ES-I3 (cell line): Measurements from ENCODE around the gene BAX.
A peak's percentile ranks its signal among the peaks of the same experiment; 100 is the strongest.

Experiments
- H3K36me3 ChIP-seq: 2 replicates; pipeline ENCODE4 v1.6.1; 2013; ENCODE audit warnings: mild to moderate bottlenecking, low read length, control low read depth, moderate library complexity; ENCODE audit not compliant: insufficient read depth
- H3K4me1 ChIP-seq: 2 replicates; pipeline ENCODE4 v1.6.1; 2013; ENCODE audit warnings: mild to moderate bottlenecking, control low read depth, low read length; ENCODE audit not compliant: insufficient read depth
- H3K9ac ChIP-seq: 2 replicates; pipeline ENCODE4 v1.6.1; 2013; ENCODE audit warnings: low read depth, mild to moderate bottlenecking, low read length, moderate library complexity
- H3K9me3 ChIP-seq: 2 replicates; pipeline ENCODE4 v1.6.1; 2013; ENCODE audit warnings: mild to moderate bottlenecking, low read length, moderate library complexity; ENCODE audit not compliant: control insufficient read depth, insufficient read depth

Gene BAX

DNA sequence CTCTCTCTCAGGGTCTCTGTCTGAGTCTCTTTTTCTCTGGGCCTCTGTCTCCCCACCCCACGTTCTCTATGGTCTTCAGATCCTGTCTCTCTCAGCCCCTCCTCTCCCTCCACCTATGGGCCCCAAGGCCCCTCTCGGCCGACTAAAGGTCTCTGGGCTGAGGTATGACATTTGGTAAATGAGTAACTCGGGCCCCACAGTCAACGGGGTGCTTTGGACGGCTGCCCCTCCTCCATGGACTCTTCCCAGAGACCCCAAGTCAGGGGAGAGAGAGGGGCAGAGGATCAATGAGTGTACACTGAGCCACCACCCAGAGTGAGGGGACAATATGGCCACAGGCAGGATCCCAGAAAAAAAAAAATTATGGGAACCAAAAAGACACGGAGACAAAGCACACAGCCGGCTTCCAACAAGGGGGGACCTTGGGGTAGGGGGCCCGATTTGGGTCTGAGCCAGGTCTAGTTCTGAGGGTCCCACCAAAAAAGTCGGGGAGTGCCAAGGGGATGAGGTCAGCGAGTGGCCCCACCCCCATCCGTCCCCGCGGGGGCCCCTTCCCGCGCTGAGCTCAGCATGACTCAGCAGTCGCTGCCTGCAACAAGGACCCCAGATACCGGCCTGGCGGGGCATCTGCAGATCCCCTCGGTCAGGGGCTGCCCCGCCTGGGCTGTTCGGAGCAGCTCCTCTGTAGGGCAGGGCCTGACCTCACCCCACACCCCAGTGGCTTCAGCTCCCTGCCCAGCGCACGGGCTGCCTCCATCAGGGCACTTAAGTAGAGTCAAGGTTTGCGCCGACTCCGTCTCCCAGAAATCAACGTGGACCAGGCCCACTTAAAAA lies 8.9 kb downstream of the BAX start:
- H3K36me3 ChIP-seq: peaks cover 9% of the 10 kb centered on the region
- H3K9me3 ChIP-seq: peaks cover 4% of the 10 kb centered on the region; the same call in 1 of the 2 replicates
- H3K4me1 ChIP-seq: peaks cover 7% of the 10 kb centered on the region; the same call in 1 of the 2 replicates
- H3K9ac ChIP-seq: peak overlapping the region; percentile 94

DNA sequence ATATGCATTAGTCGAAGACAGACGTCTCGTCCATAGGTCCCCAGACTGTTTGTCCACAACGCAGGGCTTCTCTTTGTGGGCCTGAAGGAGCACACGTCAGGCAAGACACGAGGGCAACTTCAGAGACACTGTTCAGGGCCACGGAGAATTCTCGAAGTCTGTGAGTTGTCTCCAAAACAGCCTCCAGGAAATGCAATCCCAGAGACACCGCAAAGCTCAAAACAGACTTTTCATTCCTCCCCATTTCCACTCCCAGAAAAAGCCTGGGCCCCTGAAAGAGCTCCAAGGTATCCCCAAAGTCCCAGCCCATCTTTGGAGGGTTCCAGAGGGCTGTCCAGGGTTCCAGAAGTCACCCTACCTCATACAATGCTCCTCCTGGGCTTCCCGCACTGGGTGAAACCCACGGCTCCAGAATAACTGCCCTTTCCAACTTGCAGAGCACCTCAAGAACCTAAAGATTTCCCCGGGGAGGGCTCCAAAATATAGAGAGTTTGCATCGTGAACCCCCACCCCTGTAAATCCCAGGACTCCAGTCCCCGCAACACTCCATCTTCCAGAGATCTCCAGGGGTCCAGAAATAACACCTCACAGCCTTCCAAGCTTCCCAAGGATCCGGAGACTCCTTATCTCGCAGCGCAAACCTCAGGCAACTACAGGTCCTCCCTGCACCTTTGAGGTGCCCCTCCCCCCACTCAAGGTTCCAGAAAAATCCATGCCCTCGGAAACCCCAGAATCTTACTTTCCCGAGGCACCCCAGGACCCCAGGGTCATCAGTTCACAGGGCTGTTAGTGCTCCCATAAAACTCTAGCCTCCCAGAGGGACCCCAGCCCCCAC lies 9.7 kb downstream of the BAX start:
- H3K9ac ChIP-seq: peak overlapping the region; percentile 94
- peaks cover 4% of the 10 kb centered on the region; the same call in 1 of the 2 replicates for H3K9me3 ChIP-seq
- H3K36me3 ChIP-seq: peaks cover 9% of the 10 kb centered on the region
- peaks cover 7% of the 10 kb centered on the region; the same call in 1 of the 2 replicates for H3K4me1 ChIP-seq

GRCh38 chr19:48965040-48965805 lies 10.5 kb downstream of the BAX start, which contains the start of gene FTL:
TSS of gene FTL (plus strand) at chr19:48965309. CDS start at chr19:48965508, 199 bp downstream.
- Histone ChIP-seq H3K9ac (peak within 1 kb of the TSS; percentile 96), H3K36me3 (peaks cover 9% of the 10 kb centered on the region), H3K9me3 (peaks cover 4% of the 10 kb centered on the region; the same call in 1 of the 2 replicates), H3K4me1 (peaks cover 7% of the 10 kb centered on the region; the same call in 1 of the 2 replicates)

DNA sequence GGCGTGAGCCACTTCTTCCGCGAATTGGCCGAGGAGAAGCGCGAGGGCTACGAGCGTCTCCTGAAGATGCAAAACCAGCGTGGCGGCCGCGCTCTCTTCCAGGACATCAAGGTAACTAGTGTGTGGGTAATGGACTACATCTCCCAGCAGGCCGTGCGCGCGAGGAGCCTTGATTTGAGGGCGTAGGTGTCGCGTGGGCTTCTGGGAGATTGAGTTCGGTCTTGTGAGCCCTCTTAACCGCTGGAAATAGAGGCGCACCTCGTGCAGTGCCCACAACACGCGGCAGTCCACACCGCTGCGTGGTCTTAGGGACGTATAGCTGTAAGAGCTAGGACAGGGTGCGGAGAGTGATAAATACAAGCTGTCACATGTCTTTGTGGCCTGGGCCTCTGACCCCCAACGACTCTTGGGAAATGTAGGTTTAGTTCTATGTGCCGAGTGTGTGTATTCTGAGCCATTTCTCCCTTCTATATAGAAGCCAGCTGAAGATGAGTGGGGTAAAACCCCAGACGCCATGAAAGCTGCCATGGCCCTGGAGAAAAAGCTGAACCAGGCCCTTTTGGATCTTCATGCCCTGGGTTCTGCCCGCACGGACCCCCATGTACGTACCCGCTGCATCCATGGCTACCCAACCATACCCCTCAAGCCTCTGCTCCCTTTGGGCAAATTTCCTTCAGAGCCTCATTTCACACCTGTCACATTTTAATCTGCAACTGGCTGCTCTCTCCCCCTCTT lies 11.3 kb downstream of the BAX start:
- peaks cover 7% of the 10 kb centered on the region; the same call in 1 of the 2 replicates for H3K4me1 ChIP-seq
- H3K9me3 ChIP-seq: peaks cover 4% of the 10 kb centered on the region; the same call in 1 of the 2 replicates
- peak overlapping the region; percentile 96 for H3K9ac ChIP-seq
- peaks cover 9% of the 10 kb centered on the region for H3K36me3 ChIP-seq

DNA sequence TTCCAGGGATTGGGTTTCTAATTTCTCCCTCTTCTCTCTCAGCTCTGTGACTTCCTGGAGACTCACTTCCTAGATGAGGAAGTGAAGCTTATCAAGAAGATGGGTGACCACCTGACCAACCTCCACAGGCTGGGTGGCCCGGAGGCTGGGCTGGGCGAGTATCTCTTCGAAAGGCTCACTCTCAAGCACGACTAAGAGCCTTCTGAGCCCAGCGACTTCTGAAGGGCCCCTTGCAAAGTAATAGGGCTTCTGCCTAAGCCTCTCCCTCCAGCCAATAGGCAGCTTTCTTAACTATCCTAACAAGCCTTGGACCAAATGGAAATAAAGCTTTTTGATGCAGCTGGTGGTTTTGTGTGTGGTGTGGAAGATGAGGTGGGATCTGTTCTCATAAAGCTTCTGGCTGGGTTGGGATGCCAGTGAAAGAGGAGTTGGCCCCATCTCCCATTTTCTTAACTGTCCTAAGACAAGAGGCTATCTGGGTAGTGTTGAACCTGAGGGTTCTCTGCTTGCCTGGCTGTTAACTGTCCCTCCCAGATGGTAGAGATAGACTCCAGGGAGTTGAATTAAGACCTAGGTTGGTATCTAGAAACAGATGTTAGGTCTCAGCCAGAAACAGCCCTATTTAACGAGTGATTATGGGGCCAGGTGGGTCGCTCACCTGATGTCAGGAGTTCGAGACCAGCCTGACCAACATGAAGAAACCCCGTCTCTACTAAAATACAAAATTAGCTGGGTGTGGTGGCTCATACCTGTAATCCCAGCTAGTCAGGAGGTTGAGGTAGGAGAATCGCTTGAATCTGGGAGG lies 12.1 kb downstream of the BAX start:
- Histone ChIP-seq H3K9me3 (peaks cover 4% of the 10 kb centered on the region; the same call in 1 of the 2 replicates), H3K9ac (peak overlapping the region; percentile 96; the same call in 1 of the 2 replicates), H3K36me3 (peaks cover 9% of the 10 kb centered on the region), H3K4me1 (peaks cover 7% of the 10 kb centered on the region; the same call in 1 of the 2 replicates)

DNA sequence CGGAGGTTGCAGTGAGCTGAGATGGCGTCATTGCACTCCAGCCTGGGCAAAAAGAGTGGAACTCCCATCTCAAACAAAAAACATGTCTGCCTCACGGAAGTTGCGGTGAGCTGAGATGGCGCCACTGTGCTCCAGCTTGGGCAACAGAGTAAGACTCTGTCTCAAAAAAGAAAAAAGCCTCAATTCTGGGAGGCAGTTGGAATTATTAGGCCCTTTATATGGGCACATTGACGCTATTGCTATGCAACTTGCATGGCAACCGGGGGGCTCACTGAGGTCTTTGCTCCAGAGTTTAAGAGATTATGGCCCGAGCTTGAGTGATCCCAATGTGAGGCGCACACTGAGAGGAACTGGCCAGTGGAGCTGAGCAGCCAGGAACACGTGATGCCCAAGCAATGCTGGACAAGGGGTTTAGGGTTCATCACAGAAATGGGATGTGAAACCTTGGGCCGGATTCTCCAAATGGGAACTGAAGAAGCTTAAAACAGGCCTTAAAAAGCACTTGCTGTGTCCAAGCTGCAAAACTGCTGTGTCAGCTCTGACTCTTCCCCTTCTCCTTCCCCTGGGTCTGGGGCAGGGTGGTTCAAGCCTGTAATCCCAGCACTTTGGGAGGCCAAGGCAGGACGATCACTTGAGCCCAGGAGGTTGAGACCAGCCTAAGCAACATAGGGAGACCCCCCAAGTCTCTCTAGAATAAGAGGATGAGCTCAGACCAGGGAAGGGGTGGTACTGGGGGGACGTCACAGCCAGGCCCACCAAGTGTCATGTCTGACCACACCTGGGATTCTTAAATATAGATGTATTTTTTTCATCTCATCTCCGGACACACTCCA lies 12.9 kb downstream of the BAX start:
- Histone ChIP-seq H3K9ac (no peak overlapping the region), H3K36me3 (peaks cover 9% of the 10 kb centered on the region), H3K4me1 (no peaks in the 10 kb centered on the region; the same call in 1 of the 2 replicates), H3K9me3 (peaks cover 4% of the 10 kb centered on the region; the same call in 1 of the 2 replicates)

DNA sequence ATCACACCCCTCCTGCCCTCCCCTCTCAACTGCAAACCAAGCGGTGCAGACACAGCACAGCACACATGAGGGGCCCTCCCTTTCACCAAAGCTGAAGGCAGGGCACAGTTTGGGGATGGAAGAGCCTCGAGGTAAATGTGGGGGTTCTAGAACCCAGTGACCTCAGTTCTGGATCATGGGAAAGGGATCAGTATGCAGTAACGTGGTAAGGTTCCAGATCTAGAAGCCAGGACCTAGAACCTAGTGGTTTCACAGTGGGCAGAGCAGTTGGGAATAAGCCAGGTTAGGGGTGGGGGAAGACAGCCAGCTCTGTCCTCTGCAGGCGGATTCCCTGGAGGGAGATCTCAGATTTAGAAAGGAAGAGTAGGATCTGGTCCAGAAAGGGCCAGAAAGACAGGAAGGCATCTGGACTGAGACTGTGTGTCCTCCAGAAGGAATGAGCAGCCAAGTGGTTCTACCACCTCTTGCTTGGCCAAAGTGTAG lies 13.5 kb downstream of the BAX start:
- Histone ChIP-seq H3K9ac (no peak overlapping the region), H3K36me3 (peaks cover 9% of the 10 kb centered on the region), H3K4me1 (no peaks in the 10 kb centered on the region; the same call in 1 of the 2 replicates)

DNA sequence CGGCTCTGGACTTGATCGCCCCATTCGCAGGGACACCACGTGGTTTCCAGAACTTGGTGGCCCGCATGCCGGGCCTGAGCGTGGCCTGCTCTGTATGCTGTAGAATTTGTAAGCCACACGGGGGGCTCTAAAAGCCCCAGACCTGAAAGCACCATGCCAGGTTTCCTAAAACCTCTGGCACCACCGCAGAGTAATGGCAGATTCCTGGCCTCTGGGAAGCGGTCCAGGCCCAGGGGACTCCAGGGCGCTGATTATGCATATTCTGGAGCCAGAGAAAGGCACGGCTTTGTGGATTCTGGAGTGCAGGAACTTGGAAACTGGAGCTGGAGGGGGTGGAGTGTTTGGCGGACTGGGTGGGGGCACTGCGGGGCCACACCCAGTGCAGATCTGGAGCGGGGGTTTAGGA lies 14.1 kb downstream of the BAX start:
- Histone ChIP-seq H3K4me1 (no peaks in the 10 kb centered on the region; the same call in 1 of the 2 replicates), H3K9ac (no peak overlapping the region), H3K9me3 (peaks cover 4% of the 10 kb centered on the region; the same call in 1 of the 2 replicates), H3K36me3 (peaks cover 10% of the 10 kb centered on the region)

More for the DNA sequence above, 13.5 kb downstream of the BAX start:
- peaks cover 4% of the 10 kb centered on the region; the same call in 1 of the 2 replicates for H3K9me3 ChIP-seq

DNA sequence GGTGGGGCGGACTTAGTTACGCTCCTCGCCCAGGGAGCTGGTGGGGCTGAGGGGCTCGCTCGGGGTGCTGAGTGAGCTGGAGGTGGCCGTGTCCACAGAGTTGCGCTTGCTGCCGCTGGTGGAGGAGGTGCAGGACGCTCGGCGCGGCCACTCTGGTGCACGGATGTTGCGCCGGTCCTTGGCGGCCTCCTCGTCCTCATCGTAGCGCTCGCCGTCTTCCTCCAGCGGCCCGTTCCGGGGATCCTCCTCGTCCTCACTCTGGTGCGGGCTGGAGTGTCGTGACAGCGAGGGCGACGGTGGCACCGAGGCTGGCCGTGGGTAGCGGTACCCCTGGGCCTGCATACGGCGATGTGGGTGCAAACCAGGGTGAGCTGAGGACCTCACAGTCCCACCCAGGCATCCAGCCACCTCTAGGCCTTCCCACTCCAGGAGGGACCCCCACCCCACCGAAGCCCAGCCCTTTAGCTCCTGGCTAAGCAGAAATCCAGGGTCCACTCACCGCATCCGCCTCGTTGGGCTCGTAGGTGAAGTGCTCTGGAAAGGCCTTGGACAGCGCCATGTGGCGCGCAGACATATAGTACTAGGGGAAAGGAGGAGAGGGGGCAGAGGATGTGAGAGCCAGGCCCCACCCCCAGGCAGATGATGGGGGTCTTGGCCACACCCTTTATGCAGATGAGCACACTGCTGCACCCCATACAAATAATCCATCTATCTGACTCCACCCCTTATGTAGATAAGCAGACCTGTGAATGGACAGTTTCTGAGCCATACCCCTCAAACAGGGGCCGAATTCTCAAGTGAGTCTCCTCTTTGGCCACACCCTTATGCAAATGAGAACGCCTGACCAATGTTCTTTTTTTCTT lies 14.8 kb downstream of the BAX start:
- Histone ChIP-seq H3K36me3 (peaks cover 15% of the 10 kb centered on the region), H3K9me3 (peaks cover 4% of the 10 kb centered on the region; the same call in 1 of the 2 replicates), H3K4me1 (no peaks in the 10 kb centered on the region; the same call in 1 of the 2 replicates), H3K9ac (no peak overlapping the region)

DNA sequence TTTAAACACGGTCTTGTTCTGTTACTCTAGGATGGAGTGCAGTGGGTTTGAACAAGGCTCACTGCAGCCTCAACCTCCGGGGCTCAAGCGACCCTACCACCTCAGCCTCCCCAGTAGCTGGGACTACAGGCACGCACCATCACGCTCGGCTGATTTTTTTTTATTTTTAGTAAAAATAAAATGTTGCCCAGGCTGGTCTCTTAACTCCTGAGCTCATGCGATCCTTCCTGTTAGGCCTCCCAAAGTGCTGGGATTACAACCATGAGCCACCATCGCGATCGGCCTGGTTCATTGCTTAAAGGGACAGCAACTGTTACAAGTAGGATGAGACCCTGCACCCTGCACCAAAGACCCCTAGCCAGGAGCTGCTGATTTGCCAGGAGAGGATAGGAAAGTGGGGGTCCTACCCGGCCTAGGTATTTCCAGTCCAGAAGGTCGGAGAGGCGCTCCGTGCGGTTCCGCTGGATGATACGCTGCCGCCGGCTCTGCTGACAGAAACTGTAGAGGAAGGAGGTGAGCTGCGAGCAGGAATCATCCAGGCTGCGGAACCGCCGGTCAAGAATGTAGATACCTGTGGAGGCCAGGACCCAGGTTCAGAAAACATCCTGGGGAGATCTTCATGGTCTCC lies 15.6 kb downstream of the BAX start:
- no peak overlapping the region for H3K9ac ChIP-seq
- H3K36me3 ChIP-seq: peaks cover 15% of the 10 kb centered on the region
- H3K9me3 ChIP-seq: peaks cover 4% of the 10 kb centered on the region; the same call in 1 of the 2 replicates
- H3K4me1 ChIP-seq: no peaks in the 10 kb centered on the region; the same call in 1 of the 2 replicates
